Esophagus (tissue), 2 donors: ENCODE data around the gene CCDC88C. TPM values are rescaled to one million over a fixed set of nuclear protein-coding genes. Genes with fewer than 3 reads are reported as not detected.

Source experiments
- H3K27ac ChIP-seq, 2 donors: one replicate each; pipeline ENCODE4 v1.5.1; 2013; ENCODE audit warnings: low read depth in 2 of 2, mild to moderate bottlenecking in 2 of 2, inconsistent platforms in 1 of 2, low read length in 1 of 2, moderate library complexity in 1 of 2
- H3K27me3 ChIP-seq, 2 donors: one replicate each; pipeline ENCODE4 v1.6.1; 2013; ENCODE audit warnings: low read length in 2 of 2, control low read depth in 1 of 2, mild to moderate bottlenecking in 1 of 2; ENCODE audit not compliant: insufficient read depth in 2 of 2, control insufficient read depth in 1 of 2
- H3K36me3 ChIP-seq, 2 donors: one replicate each; pipeline ENCODE4 v1.6.1; 2013; ENCODE audit warnings: low read length in 1 of 2; ENCODE audit not compliant: control insufficient read depth in 2 of 2, insufficient read depth in 2 of 2
- H3K4me1 ChIP-seq, 2 donors: one replicate each; pipeline ENCODE4 v1.6.1; 2013; ENCODE audit warnings: low read length in 1 of 2; ENCODE audit not compliant: control insufficient read depth in 2 of 2, insufficient read depth in 2 of 2
- H3K4me3 ChIP-seq, 2 donors: one replicate each; pipeline ENCODE4 v1.5.1; 2013; ENCODE audit warnings: low read length in 2 of 2, mild to moderate bottlenecking in 2 of 2, low read depth in 1 of 2, moderate library complexity in 1 of 2
- H3K9me3 ChIP-seq, 2 donors: one replicate each; pipeline ENCODE4 v1.6.1; 2013; ENCODE audit warnings: mild to moderate bottlenecking in 2 of 2, low read depth in 1 of 2, low read length in 1 of 2, moderate library complexity in 1 of 2; ENCODE audit not compliant: control insufficient read depth in 2 of 2, insufficient read depth in 1 of 2
- WGBS, 2 donors: extraction: QIAGEN DNeasy Blood & Tissue Kit; methylation state at CpG; one replicate each; pipeline ENCODE4 v1.1.7; 2013; 5-methylcytosine and 5-hydroxymethylcytosine counted together
- polyA plus RNA-seq, 2 donors: library from polyadenylated mRNA; stranded (reverse); fragments of 200-250 nt; gene quantifications; one replicate each; pipeline ENCODE4 v1.2.3, GENCODE V29; 2013
- donor health status: healthy with polysubstance abuse.
- donor health status: Bipolar disorder and iron deficiency.

The CCDC88C gene
- polyA plus RNA-seq, 2 donors: 11.0 to 18.5 TPM

- Histone ChIP-seq H3K4me3 (no peak overlapping the region), H3K36me3 (peaks cover 0 to 4% of the 10 kb centered on the region in 2 donors), H3K4me1 (peaks cover 3 to 9% of the 10 kb centered on the region in 2 donors), H3K9me3 (no peaks in the 10 kb centered on the region), H3K27me3 (no peaks in the 10 kb centered on the region), H3K27ac (no peak overlapping the region)
- 94 to 95% methylated on average over 9 of the region's 9 CpGs for WGBS, 2 donors
Measured at GRCh38 chr14:91358025-91358319, 59.6 kb downstream of the CCDC88C start.

- no peak overlapping the region for H3K27ac ChIP-seq
- no peaks in the 10 kb centered on the region for H3K27me3 ChIP-seq
- peaks cover 0 to 4% of the 10 kb centered on the region in 2 donors for H3K36me3 ChIP-seq
- 91 to 96% methylated on average over 21 of the region's 21 CpGs for WGBS, 2 donors
- H3K4me3 ChIP-seq: no peak overlapping the region
- H3K9me3 ChIP-seq: no peaks in the 10 kb centered on the region
- peaks cover 3 to 12% of the 10 kb centered on the region in 2 donors for H3K4me1 ChIP-seq
Measured at GRCh38 chr14:91357272-91358024, 60.2 kb downstream of the CCDC88C start.

GRCh38 chr14:91356181-91356763 lies 61.3 kb downstream of the CCDC88C start:
- H3K4me1 ChIP-seq: peaks cover 3 to 16% of the 10 kb centered on the region in 2 donors
- peaks cover 0 to 4% of the 10 kb centered on the region in 2 donors for H3K36me3 ChIP-seq
- no peaks in the 10 kb centered on the region for H3K27me3 ChIP-seq
- H3K4me3 ChIP-seq: no peak overlapping the region
- 74 to 77% methylated on average over 12 of the region's 12 CpGs for WGBS, 2 donors
- H3K9me3 ChIP-seq: no peaks in the 10 kb centered on the region
- no peak overlapping the region for H3K27ac ChIP-seq

GRCh38 chr14:91354979-91355685 lies 62.5 kb downstream of the CCDC88C start:
- Histone ChIP-seq H3K27me3 (no peaks in the 10 kb centered on the region), H3K27ac (no peak overlapping the region), H3K36me3 (peaks cover 0 to 4% of the 10 kb centered on the region in 2 donors), H3K4me1 (peaks cover 3 to 13% of the 10 kb centered on the region in 2 donors), H3K9me3 (no peaks in the 10 kb centered on the region), H3K4me3 (no peak overlapping the region)
- 72 to 73% methylated on average over 27 of the region's 27 CpGs for WGBS, 2 donors

- 52 to 64% methylated on average over 14 of the region's 14 CpGs for WGBS, 2 donors
- Histone ChIP-seq H3K4me1 (peaks cover 3 to 13% of the 10 kb centered on the region in 2 donors), H3K36me3 (peaks cover 0 to 4% of the 10 kb centered on the region in 2 donors), H3K27me3 (no peaks in the 10 kb centered on the region), H3K4me3 (no peak overlapping the region), H3K27ac (peak overlapping the region; percentile 16 to 77), H3K9me3 (no peaks in the 10 kb centered on the region)
Measured at GRCh38 chr14:91354221-91354916, 63.3 kb downstream of the CCDC88C start.

- peak overlapping the region in 1 of 2 donors; percentile 45 for H3K27ac ChIP-seq
- 65 to 71% methylated on average over 17 of the region's 17 CpGs for WGBS, 2 donors
- no peak overlapping the region for H3K4me3 ChIP-seq
- H3K36me3 ChIP-seq: no peaks in the 10 kb centered on the region
- no peaks in the 10 kb centered on the region for H3K27me3 ChIP-seq
- H3K9me3 ChIP-seq: no peaks in the 10 kb centered on the region
- H3K4me1 ChIP-seq: peaks cover 5 to 13% of the 10 kb centered on the region in 2 donors
Measured at GRCh38 chr14:91352728-91353692, 64.6 kb downstream of the CCDC88C start.

- Histone ChIP-seq H3K9me3 (no peaks in the 10 kb centered on the region), H3K36me3 (no peaks in the 10 kb centered on the region), H3K27ac (peak overlapping the region; percentile 1 to 58), H3K27me3 (no peaks in the 10 kb centered on the region), H3K4me3 (no peak overlapping the region), H3K4me1 (peaks cover 5 to 13% of the 10 kb centered on the region in 2 donors)
- WGBS, 2 donors: 27 to 42% methylated on average over 19 of the region's 19 CpGs
Measured at GRCh38 chr14:91352053-91352452, 65.6 kb downstream of the CCDC88C start.

GRCh38 chr14:91351512-91351862 lies 66.1 kb downstream of the CCDC88C start:
- H3K27ac ChIP-seq: peak overlapping the region; percentile 10 to 58
- peaks cover 5 to 14% of the 10 kb centered on the region in 2 donors for H3K4me1 ChIP-seq

More at GRCh38 chr14:91351512-91351862, 66.1 kb downstream of the CCDC88C start:
- 44 to 54% methylated on average over 10 of the region's 10 CpGs for WGBS, 2 donors
- no peaks in the 10 kb centered on the region for H3K9me3 ChIP-seq
- no peaks in the 10 kb centered on the region for H3K27me3 ChIP-seq
- H3K36me3 ChIP-seq: no peaks in the 10 kb centered on the region
- peak overlapping the region in 1 of 2 donors; percentile 34 for H3K4me3 ChIP-seq
